Measurements from ENCODE around the gene GNAO1. TPM values are rescaled to one million over a fixed set of nuclear protein-coding genes. Genes with fewer than 3 reads are reported as not detected.

Gene GNAO1
- polyA plus RNA-seq, 1 of the 3 experiments (the other 2 are of a cell fraction), result 0.30 TPM

- Histone ChIP-seq H3K4me2 (no peak overlapping the region), H3K4me1 (ENCODE audit: control insufficient read depth in 1 of 2, insufficient read depth in 2 of 2, low read depth in 1 of 2, low read length in 1 of 2) (no peaks in the 10 kb centered on the region), H3K4me3 (ENCODE audit: low read depth in 2 of 2, low read length in 1 of 2) (no peak overlapping the region), H3K9me2 (no peaks in the 10 kb centered on the region), H3K36me3 (replicated peaks in 1 of 2; ENCODE audit: control insufficient read depth in 1 of 2, insufficient read depth in 2 of 2, low read length in 1 of 2) (no peaks in the 10 kb centered on the region), H3K27me3 (ENCODE audit: insufficient read depth) (no peaks in the 10 kb centered on the region), H4K20me1 (ENCODE audit: insufficient read depth) (no peaks in the 10 kb centered on the region), H3F3A (replicated peaks; ENCODE audit: insufficient read depth) (no peaks in the 10 kb centered on the region), H3K79me2 (ENCODE audit: insufficient read depth) (no peaks in the 10 kb centered on the region), H3K9ac (no peak overlapping the region), H3K9me3 (0 out of 2 replicates have a peak, but pooled peaks cover under 1% of the 10 kb centered on the region), H3K27ac (ENCODE audit: low read depth in 2 of 2, low read length in 1 of 2) (no peak overlapping the region), H2AFZ (ENCODE audit: low read depth) (no peak overlapping the region)
- DNase-seq, result no peak
- POLR2A ChIA-PET, result no interaction called here
- CTCF ChIA-PET, result no interaction called here
- TF ChIP-seq MEF2A (IDR thresholded peaks at IDR 0.05; ENCODE audit: borderline replicate concordance, low read depth), result no peak
- no peak for TF ChIP-seq TAF1 (IDR thresholded peaks at IDR 0.05; ENCODE audit: borderline replicate concordance, low read depth, low read length)
- TF ChIP-seq TEAD4 (IDR thresholded peaks at IDR 0.05; ENCODE audit: borderline replicate concordance, insufficient read depth), result no peak
- TF ChIP-seq PBX3 (IDR thresholded peaks at IDR 0.05), result no peak
- no peak for TF ChIP-seq CTCF (IDR thresholded peaks at IDR 0.05)
- TF ChIP-seq SIN3A (IDR thresholded peaks at IDR 0.05; ENCODE audit: borderline replicate concordance, low read depth, low read length), result no peak
- TF ChIP-seq RCOR1 (IDR thresholded peaks at IDR 0.05; ENCODE audit: low read length), result no peak
Observed at GRCh38 chr16:56174411-56174810, 16.9 kb upstream of the GNAO1 start.

GRCh38 chr16:56181401-56181800 is 9.9 kb upstream of the GNAO1 start:
- Histone ChIP-seq H3K9me3 (peaks cover 9% of the 10 kb centered on the region; the same call in 1 of the 2 replicates), H4K20me1 (ENCODE audit: insufficient read depth) (no peaks in the 10 kb centered on the region), H3K9me2 (no peaks in the 10 kb centered on the region), H3K36me3 (replicated peaks in 1 of 2; ENCODE audit: control insufficient read depth in 1 of 2, insufficient read depth in 2 of 2, low read length in 1 of 2) (no peaks in the 10 kb centered on the region), H3K4me1 (ENCODE audit: control insufficient read depth in 1 of 2, insufficient read depth in 2 of 2, low read depth in 1 of 2, low read length in 1 of 2) (no peaks in the 10 kb centered on the region), H3F3A (replicated peaks; ENCODE audit: insufficient read depth) (no peaks in the 10 kb centered on the region), H3K27me3 (ENCODE audit: insufficient read depth) (no peaks in the 10 kb centered on the region), H3K9ac (no peak overlapping the region), H3K79me2 (ENCODE audit: insufficient read depth) (no peaks in the 10 kb centered on the region), H2AFZ (ENCODE audit: low read depth) (no peak overlapping the region), H3K4me2 (no peak overlapping the region), H3K27ac (ENCODE audit: low read depth in 2 of 2, low read length in 1 of 2) (no peak overlapping the region), H3K4me3 (ENCODE audit: low read depth in 2 of 2, low read length in 1 of 2) (no peak overlapping the region)
- ChIA-PET POLR2A (no interaction called here), CTCF (interaction anchor here (0.9 kb wide), 1 partner anchor 137 kb away, joined by 3 read pairs; no protein-coding TSS in a partner anchor)
- DNase-seq, result no peak
- TF ChIP-seq ELF1 (IDR thresholded peaks at IDR 0.05) (no peak), EZH2phosphoT487 (IDR thresholded peaks at IDR 0.05; ENCODE audit: borderline replicate concordance, low read depth) (no peak), EP300 (IDR thresholded peaks at IDR 0.05; ENCODE audit: borderline replicate concordance in 1 of 2, low read depth in 1 of 2, low read length in 1 of 2) (no peak), TEAD4 (IDR thresholded peaks at IDR 0.05; ENCODE audit: borderline replicate concordance, insufficient read depth) (no peak)
